ENCODE data around the gene NCAPD3. TPM values are rescaled to one million over a fixed set of nuclear protein-coding genes. Genes with fewer than 3 reads are reported as not detected.

Gene NCAPD3
- total and polyA plus RNA-seq, 2 of the 13 experiments (the other 11 are each of a cell fraction or from before 2014, with no cell fraction given): 20.7 to 25.6 TPM

GRCh38 chr11:134253188-134253993, 29.6 kb upstream of the NCAPD3 start, which contains the start of the genes ACAD8 and THYN1 (continued):
- TF ChIP-seq HMGXB4 (CRISPR knock-in tag; IDR thresholded peaks at IDR 0.05; ENCODE audit: borderline replicate concordance in 1 of 2, low read depth in 1 of 2): peak; percentile 78 to 85
- peak; percentile 97 for TF ChIP-seq HCFC1 (IDR thresholded peaks at IDR 0.05; ENCODE audit: low read depth, low read length)
- no peak for TF ChIP-seq ZBTB34 (CRISPR knock-in tag; IDR thresholded peaks at IDR 0.05)
- no peak for TF ChIP-seq PHB2 (IDR thresholded peaks at IDR 0.05; ENCODE audit: partially characterized antibody)
- TF ChIP-seq MYC (CRISPR knock-in tag; IDR thresholded peaks at IDR 0.05; ENCODE audit: borderline replicate concordance): peak; percentile 48; the same call in 1 of the 2 replicates
- no peak for TF ChIP-seq RAD51 (IDR thresholded peaks at IDR 0.05; ENCODE audit: borderline replicate concordance)
- TF ChIP-seq ZNF629 (CRISPR knock-in tag; conservative IDR thresholded peaks at IDR 0.05): no peak
- 0 out of 2 replicates have a peak, but pooled peaks have one; percentile 11 for TF ChIP-seq THRA (CRISPR knock-in tag; IDR thresholded peaks at IDR 0.05; ENCODE audit: borderline replicate concordance)
- no peak for TF ChIP-seq MTF1 (CRISPR knock-in tag; IDR thresholded peaks at IDR 0.05)
- no peak for TF ChIP-seq RELA (CRISPR knock-in tag; IDR thresholded peaks at IDR 0.05)
- no peak for TF ChIP-seq ZMYM3 (CRISPR knock-in tag; IDR thresholded peaks at IDR 0.05)
- peak; percentile 32 for TF ChIP-seq NFYC (CRISPR knock-in tag; IDR thresholded peaks at IDR 0.05)
- TF ChIP-seq GATA4 (IDR thresholded peaks at IDR 0.05; ENCODE audit: borderline replicate concordance, low read depth): peak; percentile 32; the same call in 1 of the 2 replicates
- TF ChIP-seq FUBP1 (CRISPR knock-in tag; IDR thresholded peaks at IDR 0.05; ENCODE audit: borderline replicate concordance): peak; percentile 55; the same call in 1 of the 2 replicates
- TF ChIP-seq RCOR2 (CRISPR knock-in tag; IDR thresholded peaks at IDR 0.05): no peak
- TF ChIP-seq LBX2 (CRISPR knock-in tag; IDR thresholded peaks at IDR 0.05; ENCODE audit: borderline replicate concordance): no peak
- TF ChIP-seq ZNF276 (CRISPR knock-in tag; IDR thresholded peaks at IDR 0.05; ENCODE audit: low read depth): no peak
